RKO (cell line): ENCODE data around the gene RBM18.

Source experiments
- DNase-seq: peaks from one replicate; pipeline ENCODE4 v3.0.0-alpha.2; 2016; ENCODE audit warnings: low spot score

Gene RBM18

DNA sequence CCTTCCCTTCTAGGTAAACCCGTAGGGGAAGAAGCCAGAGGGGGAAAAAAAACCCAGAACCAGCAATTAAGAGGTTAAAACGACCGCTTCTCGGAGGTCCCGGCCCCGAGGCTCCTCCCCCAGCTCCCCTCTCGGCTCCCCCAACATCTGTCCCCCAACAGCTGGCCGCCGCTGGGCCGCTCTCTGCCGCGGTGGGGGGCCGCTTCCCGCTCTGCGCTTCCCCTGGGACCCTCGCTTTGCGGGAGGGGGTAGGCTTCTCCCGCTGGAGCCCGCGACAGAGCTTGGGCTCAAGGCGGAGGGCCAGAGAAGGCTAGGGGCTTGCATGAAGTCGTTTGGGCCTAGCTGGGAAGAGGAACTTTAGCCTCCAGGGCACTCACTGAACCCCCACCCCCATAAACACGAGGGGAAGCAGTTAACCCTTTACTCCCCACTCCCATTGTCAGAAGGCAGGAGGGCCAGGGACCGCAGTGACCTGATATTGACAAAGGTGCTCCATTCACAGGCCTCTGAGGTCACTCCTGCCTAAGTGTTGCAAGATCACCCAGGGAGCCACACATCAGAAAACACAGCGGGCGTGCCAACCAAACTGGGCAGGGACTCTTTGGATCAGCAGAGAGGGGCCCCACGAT, 43.3 kb downstream of the RBM18 start:
- DNase-seq: no peak

DNA sequence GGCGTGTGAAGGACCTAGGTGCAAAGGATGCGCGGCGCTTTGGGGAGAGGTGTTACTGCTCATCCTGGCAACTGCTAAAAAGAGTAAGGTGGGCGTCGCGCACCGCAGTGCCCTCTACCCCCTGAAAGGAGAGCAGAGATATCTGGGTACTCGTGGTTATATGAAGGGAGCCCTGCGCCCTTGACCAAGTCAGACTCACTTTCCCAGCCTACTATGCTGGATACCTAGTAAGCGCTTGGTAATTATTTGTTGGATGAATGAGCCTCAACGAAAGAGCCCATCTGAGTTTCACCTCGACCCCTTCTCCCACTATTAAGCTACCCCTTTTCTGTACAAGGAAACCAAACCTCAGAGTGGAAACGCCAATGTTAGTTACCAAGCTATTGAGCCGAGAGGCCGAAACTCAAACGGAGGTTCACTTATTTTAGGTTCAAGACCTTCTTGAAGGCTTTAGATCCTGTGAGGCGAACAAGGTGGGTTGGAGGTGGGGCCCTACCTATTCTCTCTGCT, 43.9 kb downstream of the RBM18 start:
- no peak for DNase-seq

DNA sequence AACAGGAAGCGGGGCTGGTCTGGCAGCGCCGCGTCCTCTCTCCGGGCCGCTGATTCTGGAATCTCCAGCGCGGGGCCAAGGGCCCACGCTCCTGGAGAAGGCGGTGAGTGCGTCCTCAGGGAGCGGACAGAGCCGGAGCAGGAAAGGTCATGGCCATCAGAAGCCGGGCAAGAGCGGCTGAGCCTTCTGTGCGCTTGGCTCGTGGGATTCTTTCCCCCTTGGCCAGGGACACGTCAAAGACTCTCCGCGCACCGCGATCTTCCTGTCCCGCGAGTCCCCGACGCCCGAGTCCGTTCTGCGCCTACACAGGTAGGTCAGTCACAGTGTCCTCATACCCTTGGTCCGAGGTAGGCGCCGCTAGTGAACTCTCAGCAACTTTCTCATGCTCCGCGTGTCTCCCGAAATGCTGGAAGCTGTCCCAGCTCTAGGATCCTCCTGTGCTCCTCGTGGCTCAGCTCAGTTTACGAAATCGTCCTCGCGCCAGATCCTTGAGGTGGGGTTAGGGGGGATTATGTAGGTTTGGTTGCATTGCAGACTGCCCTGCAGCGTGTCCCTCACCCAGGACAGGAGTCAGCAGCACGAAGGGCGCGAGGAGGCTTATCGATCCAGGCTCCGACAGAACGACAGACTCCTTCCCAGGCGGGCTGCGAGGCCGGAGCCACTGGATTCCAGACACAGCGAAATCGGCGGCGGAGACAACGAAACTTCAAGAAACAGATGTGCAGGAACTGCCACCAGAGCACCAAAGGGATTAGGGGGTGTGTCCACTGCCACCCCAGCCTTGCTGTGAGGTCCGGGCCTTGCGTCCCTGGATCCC, 44.6 kb downstream of the RBM18 start:
- no peak for DNase-seq

DNA sequence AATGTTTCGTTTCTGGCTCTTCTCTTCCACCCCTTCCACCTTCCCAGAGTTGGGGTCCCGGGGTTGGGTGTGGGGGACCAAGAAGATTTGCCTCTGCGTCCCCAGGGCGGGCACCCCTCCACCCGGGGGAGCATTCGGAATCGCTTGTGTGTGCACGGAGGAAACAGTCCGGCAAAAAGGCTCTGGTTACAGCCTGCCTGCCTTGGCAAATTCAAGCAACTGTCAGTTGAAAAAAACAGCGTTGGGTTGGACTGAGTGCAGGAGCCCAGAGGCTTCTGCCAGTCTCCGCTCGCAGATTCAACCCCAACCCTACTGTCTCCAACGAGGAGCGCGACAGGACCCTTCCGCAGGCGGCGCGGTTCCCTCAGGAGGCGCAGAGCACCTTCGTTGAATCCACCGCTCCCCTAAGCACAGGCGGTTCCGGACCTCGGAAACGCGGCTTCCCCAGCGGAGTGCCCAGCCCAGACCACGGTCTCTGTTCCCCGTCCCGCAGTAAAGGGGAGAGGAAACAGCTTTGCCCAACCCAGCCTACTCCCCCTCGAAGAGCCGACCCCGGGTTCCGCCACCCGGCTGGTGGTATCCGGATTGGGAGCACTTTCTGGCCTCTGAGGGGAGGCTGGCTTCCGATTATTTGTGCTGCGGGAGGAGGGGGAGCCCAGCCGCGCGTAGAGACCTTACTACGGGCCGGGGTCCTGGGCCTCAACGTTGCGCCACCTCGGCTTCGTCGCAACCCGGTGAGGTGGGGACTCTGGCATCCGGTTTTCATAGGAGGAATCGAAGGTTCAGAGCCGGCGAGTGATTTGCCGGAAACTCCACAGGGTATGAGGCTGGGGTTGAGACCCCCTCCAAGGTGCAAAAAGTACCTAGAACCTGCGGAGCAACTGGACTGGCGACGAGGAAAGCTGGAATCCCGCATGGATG, 45.4 kb downstream of the RBM18 start:
- DNase-seq: no peak

DNA sequence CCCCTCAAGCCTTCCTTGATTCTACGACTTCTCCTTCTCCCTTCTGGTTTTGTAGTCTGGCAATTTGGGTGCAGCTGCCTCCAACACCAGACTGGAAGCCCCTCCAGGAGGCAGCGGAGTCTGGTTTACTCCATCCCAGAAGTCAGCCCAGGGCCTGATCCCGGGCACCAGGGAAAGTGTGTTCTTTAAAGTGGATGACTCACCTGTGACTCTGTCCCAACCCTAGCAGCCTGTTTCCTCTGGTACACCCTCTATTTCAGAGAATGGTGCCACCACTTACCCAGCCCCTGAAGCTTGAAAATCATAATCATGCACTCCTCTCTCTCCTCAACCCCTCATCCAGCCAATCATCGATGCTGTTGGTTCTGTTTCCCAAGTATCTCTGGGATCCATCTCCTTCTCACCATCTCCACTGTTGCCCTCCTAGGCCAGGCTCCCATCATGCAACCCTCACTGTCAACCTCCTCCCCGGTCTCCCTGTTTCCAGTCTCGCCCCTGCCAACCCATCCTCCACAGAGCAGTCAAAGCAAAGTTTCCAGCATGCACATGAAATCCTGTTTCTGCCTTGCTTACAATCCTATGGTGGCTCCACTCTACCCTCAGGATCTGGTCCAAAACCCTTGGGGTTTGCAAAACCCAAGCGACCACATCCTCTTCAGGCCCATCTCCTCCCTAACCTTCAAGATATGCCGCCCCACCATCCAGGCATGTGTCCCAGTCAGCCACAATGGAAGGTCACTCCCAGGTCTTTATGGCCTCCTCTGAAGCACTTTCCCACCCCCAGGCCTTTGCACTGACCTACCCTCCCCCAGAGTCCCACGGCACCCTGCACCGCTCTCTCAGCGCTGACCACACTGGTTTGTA, 46.3 kb downstream of the RBM18 start:
- DNase-seq: peak; percentile 35

DNA sequence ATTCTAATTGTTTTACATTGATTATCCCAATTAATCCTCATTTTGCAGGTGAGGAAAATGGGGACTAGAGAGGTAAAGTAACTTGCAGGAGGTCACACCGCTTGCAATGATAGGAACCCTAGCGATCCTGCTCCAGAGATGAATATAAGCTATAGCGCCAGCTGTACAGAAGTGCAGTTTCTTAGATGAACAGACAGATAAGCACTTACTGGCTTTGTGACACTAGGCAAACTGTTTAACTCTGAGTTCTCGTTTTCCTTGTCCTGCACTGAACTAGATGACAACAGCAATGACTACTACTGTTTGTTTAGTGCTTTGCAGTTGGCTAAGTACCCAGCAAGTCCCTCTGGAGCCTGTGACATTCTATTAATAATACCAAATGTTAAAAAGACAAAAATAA, 47.0 kb downstream of the RBM18 start:
- no peak for DNase-seq

DNA sequence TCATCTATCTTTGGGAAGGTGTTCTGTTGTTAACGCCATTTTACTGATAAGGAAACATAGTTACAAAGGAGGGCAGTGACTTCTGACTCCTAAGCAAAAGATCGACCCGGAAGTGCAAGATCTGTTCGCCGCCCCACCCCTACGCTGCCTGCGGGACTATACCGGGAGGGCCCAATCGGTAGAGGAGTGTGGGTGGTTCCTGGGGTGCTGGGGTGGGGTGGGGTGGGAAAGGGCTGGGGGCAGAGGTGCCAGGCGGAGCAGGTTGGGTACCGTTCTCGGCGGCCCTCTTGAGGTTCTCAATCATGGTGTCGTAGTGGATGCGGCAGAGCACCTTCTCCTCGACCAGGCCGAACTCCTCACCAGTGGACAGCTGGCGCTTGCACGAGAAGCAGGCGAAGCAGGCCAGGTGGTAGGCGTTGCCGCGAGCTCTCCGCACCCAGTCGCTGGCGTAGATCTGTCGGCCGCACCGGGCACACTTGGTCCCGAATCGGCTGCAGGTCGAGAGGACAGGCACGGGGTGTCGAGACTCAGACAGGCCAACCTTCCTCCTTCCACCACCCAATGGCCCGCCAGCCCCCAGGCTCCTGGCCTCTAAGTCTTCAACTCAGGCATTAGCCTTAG, 47.7 kb downstream of the RBM18 start:
- DNase-seq: no peak

DNA sequence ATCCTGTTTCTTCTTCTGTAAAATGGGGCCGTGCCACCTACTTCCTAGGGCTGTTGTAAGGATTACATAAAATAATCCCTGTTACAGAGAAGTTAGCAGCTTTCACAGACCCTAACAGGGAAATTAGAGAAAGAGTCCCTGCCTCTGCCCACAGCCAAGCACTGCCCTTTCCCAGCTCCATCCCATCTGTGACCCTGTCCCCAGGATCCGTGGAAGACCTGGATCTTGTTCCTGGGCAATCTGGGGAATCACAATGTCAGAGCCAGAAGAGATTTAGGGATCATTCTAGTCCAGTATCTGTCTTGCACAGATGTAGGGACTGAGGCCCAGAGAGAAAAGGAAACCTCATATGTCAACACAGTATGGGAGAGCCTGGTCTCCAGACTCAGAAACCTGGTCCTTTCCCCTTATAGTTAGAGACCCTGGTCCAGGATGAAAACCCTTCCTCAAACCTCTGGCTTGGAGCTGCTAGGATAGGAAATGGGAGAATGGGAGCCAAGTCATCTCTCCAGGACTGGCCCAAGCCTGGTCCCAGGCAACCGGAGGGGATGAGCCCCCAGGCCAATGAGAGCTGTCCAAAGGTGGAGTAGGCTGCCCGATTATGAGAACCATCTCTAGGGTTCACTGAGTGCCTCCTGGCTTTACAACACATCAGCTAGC, 48.4 kb downstream of the RBM18 start:
- no peak for DNase-seq

DNA sequence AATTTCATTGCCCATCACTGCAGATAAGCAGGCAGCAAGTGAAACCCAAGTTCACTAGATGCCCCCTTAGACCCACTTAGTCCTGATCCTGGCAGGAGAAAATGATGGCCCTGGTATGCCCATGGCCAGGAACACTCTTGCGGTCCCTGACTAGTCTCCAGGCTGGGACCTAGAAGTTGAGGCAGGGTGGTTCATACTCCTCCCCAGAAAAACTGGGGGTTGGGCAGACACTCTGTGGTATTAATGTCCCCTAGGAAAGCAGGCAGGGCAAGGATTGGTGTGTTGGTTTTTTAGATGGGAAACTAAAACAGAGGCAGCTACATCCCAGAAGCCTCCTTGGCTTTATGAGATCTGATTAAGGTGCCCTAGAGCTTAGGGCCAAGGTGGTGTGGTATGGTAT, 49.0 kb downstream of the RBM18 start:
- no peak for DNase-seq

DNA sequence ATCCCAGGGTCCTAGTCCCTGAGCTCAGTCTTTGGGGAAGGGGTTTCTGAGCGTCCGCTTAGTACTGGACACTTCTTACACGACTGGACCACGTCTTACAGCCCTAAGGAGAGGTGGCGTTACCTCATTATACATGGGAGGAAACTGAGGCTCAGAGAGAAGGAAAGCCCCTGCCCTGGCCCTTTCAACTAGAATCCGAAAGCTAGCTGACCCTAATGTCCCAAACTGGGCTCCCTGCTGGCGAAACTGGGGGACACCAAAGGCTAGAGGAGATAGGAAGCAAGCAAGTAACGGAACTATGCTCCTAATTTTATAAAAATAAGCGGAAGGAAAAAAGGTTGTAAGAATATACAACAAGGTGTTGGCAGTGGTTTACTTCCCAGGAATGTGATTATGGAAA, 50.1 kb downstream of the RBM18 start:
- DNase-seq: no peak

DNA sequence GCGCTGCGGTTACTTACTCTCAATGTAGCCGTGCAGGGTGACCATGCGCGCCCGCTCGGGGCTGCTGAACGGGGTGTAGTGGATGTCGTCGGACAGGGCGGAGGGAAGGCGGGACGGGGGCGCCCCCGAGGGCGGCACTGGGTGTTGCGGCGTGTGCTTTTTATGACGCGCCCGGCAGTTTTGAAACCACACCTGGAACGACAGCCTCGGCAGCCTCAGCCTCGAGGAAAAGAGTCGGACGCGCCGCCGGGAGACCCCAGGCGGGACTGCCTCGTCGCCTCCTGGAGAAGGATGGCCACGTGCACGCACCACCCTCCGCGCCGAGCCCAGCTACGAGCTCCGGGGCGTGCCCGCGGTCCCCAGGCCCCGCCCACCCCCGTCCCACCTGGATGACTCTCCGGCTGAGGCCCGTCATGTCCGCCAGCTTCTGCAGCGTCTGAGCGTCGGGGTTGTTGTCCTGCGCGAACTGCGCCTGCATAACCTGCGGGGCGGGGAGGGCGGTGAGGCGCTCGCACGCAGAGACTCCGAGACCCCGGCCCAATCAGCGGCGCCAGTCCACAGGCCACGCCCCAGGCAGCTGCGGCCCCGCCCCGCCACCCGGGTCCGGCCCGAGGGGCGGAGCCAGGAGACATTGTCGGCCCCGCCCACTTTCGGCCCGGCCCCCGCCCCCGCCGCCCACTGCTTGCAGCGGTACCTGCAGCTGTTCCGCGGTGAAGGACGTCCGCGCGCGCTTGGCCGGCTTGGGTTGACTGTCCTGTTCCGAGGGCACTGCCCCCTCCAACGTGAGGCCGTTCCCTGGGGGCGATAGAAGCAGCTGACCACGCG, 50.8 kb downstream of the RBM18 start:
- DNase-seq: no peak

DNA sequence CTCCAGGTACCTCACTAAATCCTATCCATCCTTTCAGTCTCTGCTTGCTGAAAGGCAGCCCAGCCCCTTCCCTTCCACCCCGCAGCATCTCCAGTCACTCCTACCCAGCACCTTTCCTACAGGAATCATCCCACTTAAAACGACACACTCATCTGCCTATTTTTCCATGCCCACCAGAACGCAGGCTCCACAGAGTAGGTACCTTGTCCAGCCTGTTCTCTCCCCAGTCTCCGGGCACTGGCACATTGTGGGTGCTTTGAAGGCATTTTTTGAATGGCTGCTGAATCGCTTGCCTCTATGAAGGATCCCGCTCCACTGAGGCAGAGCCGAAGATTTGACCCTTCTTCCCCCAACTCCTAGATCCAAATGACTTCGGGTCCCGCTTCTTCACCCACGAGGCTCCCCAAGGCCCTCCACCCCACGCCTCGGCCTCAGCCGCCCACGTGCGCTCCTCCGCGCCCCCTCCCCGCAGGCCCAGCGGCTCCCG, 51.5 kb downstream of the RBM18 start:
- DNase-seq: no peak

DNA sequence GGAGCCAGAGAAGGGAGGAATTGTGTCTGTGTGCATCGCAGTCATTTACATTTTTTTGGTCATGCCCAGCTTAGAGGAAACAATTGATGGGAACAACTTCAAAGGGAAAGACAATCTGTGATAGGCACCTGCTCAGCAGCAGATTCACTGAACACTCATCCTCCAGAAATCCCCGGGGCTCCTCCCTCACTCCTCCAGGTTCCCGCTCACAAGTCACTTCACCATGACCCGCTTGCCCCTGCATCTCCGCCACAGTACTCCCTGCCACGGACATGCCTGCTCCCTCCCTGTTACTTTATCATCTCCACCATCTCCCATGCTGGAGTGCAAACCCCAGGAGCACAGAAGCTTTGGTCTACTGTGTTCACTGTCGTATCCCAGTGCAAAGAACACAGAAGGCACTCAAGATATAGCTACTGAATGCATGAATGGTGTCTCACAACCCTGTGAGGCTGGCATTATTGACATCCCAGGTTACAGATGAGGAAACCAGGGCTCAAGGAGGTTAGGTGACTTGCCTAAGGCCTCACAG, 52.1 kb downstream of the RBM18 start:
- no peak for DNase-seq

DNA sequence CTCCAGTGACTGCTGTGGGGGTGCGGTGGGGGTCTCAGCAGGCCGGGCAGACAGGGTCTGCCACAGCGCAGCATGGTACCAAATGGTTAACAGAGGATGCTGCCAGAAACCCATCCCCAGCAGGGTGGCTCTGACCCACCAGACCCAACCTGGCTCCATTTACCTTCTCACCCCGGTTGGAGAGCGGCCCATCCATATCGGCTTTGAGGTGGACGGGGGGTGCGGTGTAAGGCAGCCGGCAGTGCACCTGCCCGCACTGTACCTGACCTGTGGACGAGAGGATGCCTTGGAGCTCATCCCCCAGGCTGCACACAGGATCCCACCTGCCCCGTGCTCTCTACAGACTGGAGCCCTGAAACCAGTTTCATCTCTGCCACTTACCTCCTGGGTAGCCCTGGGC, 55.2 kb downstream of the RBM18 start:
- no peak for DNase-seq

DNA sequence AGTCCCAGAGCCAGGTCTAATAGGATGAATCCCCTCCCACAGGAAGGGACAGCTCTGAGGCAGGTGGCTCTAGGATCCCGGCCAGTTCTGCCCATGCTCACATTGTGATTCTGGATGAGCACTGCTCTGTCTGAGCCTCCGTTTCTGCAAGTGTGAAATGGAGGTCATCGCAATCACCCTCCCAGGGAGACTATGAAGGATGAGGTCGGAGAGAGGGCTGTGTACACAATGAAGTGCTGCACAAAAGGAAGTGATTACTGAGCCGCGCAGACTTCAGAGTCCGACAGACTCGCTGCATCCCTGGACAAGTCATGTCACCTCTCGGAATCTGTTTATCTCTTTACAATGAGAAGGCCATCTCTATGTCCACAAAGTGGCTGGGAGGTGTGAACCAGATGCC, 57.5 kb downstream of the RBM18 start:
- no peak for DNase-seq

DNA sequence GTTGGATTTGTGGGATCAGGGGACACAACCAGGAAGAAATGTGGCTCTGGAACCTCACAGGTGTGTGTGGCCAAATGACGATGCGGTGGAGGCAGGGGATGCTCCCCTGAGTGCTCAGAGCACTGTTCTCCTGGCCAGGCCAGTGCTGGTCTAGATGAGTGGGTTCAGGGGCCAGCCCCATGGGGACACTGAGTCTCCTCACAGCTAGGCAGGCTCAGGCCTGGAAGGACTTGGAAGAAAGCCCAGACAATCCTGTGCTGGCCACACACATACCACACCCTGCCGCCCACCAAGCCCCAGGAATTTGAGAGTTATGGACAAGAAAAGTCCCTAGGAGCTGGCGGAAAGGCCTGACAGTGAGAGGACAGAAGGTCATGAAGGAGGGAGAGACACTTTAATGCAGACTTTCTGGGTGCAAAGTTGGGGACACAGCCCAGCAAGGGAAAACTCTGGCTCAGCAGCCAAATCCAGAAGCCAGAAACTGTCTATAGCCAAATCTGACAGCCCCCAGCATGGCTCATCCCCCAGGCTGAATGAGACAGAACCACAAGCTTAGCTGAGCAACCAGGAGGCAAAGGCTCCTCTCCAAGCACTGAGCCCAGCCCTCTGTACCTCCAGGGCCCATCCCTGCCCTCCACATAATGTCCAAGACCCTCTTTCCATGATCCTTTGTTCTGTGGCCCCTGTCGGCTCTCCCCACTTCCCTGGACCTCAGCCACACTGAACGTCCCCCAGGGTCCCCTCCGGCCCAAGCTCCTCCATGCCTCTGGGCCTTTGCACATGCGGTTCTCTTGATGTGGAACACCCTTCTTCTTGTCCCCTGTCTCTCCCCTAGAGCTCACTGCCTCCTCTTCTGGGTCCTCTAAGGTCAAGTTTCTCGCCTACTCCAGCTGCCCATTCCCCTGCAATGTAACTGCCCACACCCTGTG, 58.3 kb downstream of the RBM18 start:
- no peak for DNase-seq

DNA sequence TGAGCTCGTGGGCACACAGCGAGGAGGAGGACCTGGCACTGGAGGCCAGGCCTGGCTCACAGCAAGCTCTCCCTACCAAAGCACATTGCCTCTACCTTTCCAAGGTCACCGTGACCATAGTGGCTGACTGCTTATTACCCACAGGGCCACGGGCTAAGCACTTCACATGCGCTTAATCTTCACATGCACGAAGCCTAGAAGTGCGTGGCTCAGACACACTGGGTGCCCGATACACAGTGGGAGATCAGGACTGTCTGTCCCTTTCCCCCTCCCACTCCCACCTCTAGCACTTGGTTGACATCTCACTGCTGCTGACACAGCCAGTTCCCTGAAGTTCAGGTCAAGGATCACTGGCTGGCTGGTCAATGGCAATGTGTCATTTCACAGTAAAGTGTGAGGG, 59.5 kb downstream of the RBM18 start:
- DNase-seq: no peak

DNA sequence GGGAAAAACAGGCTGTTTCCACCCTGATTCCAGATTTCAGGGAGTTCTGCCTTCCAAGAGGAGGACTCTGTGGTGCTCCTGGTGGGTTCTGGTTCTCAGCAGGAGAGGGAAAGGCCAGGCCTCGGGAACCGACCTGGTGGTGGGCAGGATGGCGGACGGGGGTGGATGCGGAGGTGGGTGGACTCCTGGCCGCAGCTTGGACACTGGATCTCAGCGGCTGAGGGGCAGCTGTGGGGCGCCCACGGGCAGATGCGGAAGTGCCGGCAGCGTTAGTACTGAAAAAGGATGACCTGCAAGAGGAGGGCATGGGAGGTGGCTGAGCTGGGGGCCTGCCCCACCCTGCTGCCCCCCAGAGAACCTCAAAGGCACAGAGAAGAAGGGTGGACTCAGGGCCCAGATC, 60.1 kb downstream of the RBM18 start:
- no peak for DNase-seq
